SK-N-SH (cell line): ENCODE measurements around the gene TLN1. TPM values are rescaled to one million over a fixed set of nuclear protein-coding genes. Genes with fewer than 3 reads are reported as not detected.

ENCODE experiments used
- CTCF ChIA-PET: fragments of 300-600, 350-600 bp; formaldehyde crosslinking; extraction: SDS; loops from one replicate; lab custom pipeline; 2021; lab: Yijun Ruan, JAX
- POLR2A ChIA-PET: fragments of 350-600 bp; sonication (Branson Sonifier 250); formaldehyde crosslinking; extraction: SDS; loops from one replicate; lab custom pipeline; 2020; ENCODE audit warnings: antibody characterized with exemption, inconsistent platforms; lab: Yijun Ruan, JAX
- DNase-seq: peaks from one replicate; pipeline ENCODE4 v3.0.0; 2012
- H2AFZ ChIP-seq: fragments of 200-600 bp; sonication (generic); 2 replicates; pipeline ENCODE4 v1.8.1; 2016; ENCODE audit warnings: antibody characterized with exemption, mild to moderate bottlenecking, low read depth
- H3F3A ChIP-seq: fragments of 200-600 bp; sonication (generic); replicated peaks from 2 replicates; pipeline ENCODE3; 2016; ENCODE audit warnings: antibody characterized with exemption, mild to moderate bottlenecking; ENCODE audit not compliant: insufficient read depth
- H3K27ac ChIP-seq, 2 experiments: fragments of 200-500 bp in 1 of 2; fragments of 200-600 bp in 1 of 2; sonication (Bioruptor generic) in 1 of 2; sonication (generic), shearing (Covaris generic) in 1 of 2; 2 replicates each; pipeline versions ENCODE4 v1.5.1 to v1.6.1; 2014 to 2016; ENCODE audit warnings: low read depth in 2 of 2, inconsistent platforms in 1 of 2, low read length in 1 of 2, mild to moderate bottlenecking in 1 of 2, mixed read lengths in 1 of 2
- H3K27me3 ChIP-seq: fragments of 200-600 bp; sonication (generic), shearing (Covaris generic); 2 replicates; pipeline ENCODE4 v1.6.1; 2016; ENCODE audit warnings: mixed run types; ENCODE audit not compliant: insufficient read depth
- H3K36me3 ChIP-seq, 2 experiments: fragments of 200-500 bp in 1 of 2; fragments of 200-600 bp in 1 of 2; sonication (Bioruptor generic) in 1 of 2; sonication (generic) in 1 of 2; replicated peaks in 1 of 2; 2 replicates each; pipeline versions ENCODE3 to v1.5.1; 2014 to 2016; ENCODE audit warnings: low read length in 1 of 2, mild to moderate bottlenecking in 1 of 2; ENCODE audit not compliant: insufficient read depth in 2 of 2, control insufficient read depth in 1 of 2
- H3K4me1 ChIP-seq, 2 experiments: fragments of 200-500 bp in 1 of 2; fragments of 200-600 bp in 1 of 2; sonication (Bioruptor generic) in 1 of 2; sonication (generic), shearing (Covaris generic) in 1 of 2; 2 replicates each; pipeline versions ENCODE4 v1.5.1 to v1.6.1; 2014 to 2016; ENCODE audit warnings: low read depth in 1 of 2, low read length in 1 of 2, mixed run types in 1 of 2; ENCODE audit not compliant: insufficient read depth in 2 of 2, control insufficient read depth in 1 of 2
- H3K4me2 ChIP-seq: fragments of 200-600 bp; sonication (generic), shearing (Covaris generic); 2 replicates; pipeline ENCODE4 v1.6.1; 2017; ENCODE audit warnings: mixed run types
- H3K4me3 ChIP-seq, 2 experiments: fragments of 200-500 bp in 1 of 2; fragments of 200-600 bp in 1 of 2; sonication (Bioruptor generic) in 1 of 2; sonication (generic), shearing (Covaris generic) in 1 of 2; 2 replicates each; pipeline versions ENCODE4 v1.5.1 to v1.8.1; 2014 to 2016; ENCODE audit warnings: low read depth in 2 of 2, inconsistent platforms in 1 of 2, low read length in 1 of 2, mild to moderate bottlenecking in 1 of 2, mixed read lengths in 1 of 2, moderate library complexity in 1 of 2
- H3K79me2 ChIP-seq: fragments of 200-600 bp; sonication (generic); 2 replicates; pipeline ENCODE4 v1.8.1; 2017; ENCODE audit warnings: mild to moderate bottlenecking; ENCODE audit not compliant: insufficient read depth
- H3K9ac ChIP-seq: fragments of 200-600 bp; sonication (generic); 2 replicates; pipeline ENCODE4 v1.6.1; 2017; ENCODE audit warnings: mixed run types
- H3K9me2 ChIP-seq: fragments of 200-600 bp; sonication (generic); 2 replicates; pipeline ENCODE4 v1.6.1; 2017; ENCODE audit warnings: mixed run types
- H3K9me3 ChIP-seq: fragments of 200-600 bp; sonication (generic); 2 replicates; pipeline ENCODE4 v1.6.1; 2017; ENCODE audit warnings: mixed run types, mild to moderate bottlenecking, moderate library complexity
- H4K20me1 ChIP-seq: fragments of 200-600 bp; sonication (generic); 2 replicates; pipeline ENCODE4 v1.6.1; 2017; ENCODE audit warnings: mild to moderate bottlenecking, mixed run types; ENCODE audit not compliant: insufficient read depth
- FOSL2 ChIP-seq: IDR thresholded peaks from 2 replicates; pipeline ENCODE4 v1.4.0; 2012; ENCODE audit warnings: low read depth, mild to moderate bottlenecking, moderate library complexity, borderline replicate concordance
- GATA2 ChIP-seq: sonication (generic); formaldehyde crosslinking; IDR thresholded peaks from 2 replicates; pipeline ENCODE4 v1.5.0; 2020; ENCODE audit warnings: mild to moderate bottlenecking, missing genetic modification reagents
- JUND ChIP-seq: IDR thresholded peaks from 2 replicates; pipeline ENCODE4 v1.4.0; 2012
- RAD21 ChIP-seq: IDR thresholded peaks from 2 replicates; pipeline ENCODE4 v1.6.1; 2012; ENCODE audit warnings: mild to moderate bottlenecking, low read length
- RCOR1 ChIP-seq: fragments of 150-350 bp; IDR thresholded peaks from 2 replicates; pipeline ENCODE4 v1.6.1; 2017; ENCODE audit warnings: antibody characterized with exemption, low read length
- SIN3A ChIP-seq: IDR thresholded peaks from 2 replicates; pipeline ENCODE4 v1.6.1; 2012; ENCODE audit warnings: low read depth, mild to moderate bottlenecking, low read length, moderate library complexity, borderline replicate concordance
- TAF1 ChIP-seq: IDR thresholded peaks from 2 replicates; pipeline ENCODE4 v1.6.1; 2012; ENCODE audit warnings: low read depth, mild to moderate bottlenecking, low read length, moderate library complexity, borderline replicate concordance
- TEAD4 ChIP-seq: IDR thresholded peaks from 2 replicates; pipeline ENCODE4 v1.4.0; 2012; ENCODE audit warnings: mild to moderate bottlenecking, borderline replicate concordance; ENCODE audit not compliant: insufficient read depth
- YY1 ChIP-seq: IDR thresholded peaks from 2 replicates; pipeline ENCODE4 v1.4.0; 2012; ENCODE audit warnings: low read depth, mild to moderate bottlenecking
- WGBS: methylation state at CpG from one replicate; pipeline ENCODE4 v1.1.6; 2017; ENCODE audit warnings: low lambda C conversion rate; 5-methylcytosine and 5-hydroxymethylcytosine counted together
- polyA plus RNA-seq, 3 experiments: library from polyadenylated mRNA; depleted of rRNA; stranded (reverse); fragments of >200 nt; gene quantifications; 2 replicates each; pipeline ENCODE4 v1.2.3, GENCODE V29; 2012
- TF ChIP-seq, protein P1 (sequence below): IDR thresholded peaks from 2 replicates; pipeline ENCODE4 v1.4.0; 2012; ENCODE audit warnings: low read depth, borderline replicate concordance
- TF ChIP-seq, protein P2 (sequence below): fragments of 150-350 bp; IDR thresholded peaks from 2 replicates; pipeline ENCODE4 v1.6.1; 2017; ENCODE audit warnings: antibody characterized with exemption, low read length, low read depth, borderline replicate concordance

The TLN1 gene
- polyA plus RNA-seq, 1 of the 3 experiments (the other 2 are of a cell fraction) = 115 TPM

DNA sequence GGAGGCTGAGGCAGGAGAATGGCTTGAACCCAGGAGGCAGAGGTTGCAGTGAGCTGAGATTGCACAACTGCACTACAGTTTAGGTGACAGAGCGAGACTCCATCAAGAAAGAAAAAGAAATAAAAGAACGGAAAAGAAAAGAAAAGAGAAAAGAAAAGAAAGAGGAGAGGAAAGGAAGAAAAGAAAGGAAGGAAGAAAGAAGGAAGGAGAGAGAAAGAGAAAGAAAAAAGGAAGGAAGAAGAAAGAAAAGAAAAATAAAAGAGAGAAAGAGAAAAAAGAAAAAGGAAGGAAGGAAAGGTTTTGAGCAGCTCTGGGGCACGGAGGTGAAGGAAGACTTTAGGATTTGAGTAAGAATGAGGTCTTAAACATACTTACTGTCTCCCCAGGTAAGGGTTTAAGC lies 18.4 kb downstream of the TLN1 start:
- no peaks in the 10 kb centered on the region for H4K20me1 ChIP-seq
- H3F3A ChIP-seq = peaks cover 9% of the 10 kb centered on the region
- no peak for DNase-seq
- peaks cover 65 to 84% of the 10 kb centered on the region in 2 experiments for H3K36me3 ChIP-seq
- ChIA-PET POLR2A (interaction anchor here (1.1 to 1.5 kb wide), 2 partner anchors 14 to 17 kb away, joined by 3 read pairs; no protein-coding TSS in a partner anchor), CTCF (interaction anchor here (1.4 to 19.9 kb wide), 3 partner anchors 16 to 56 kb away, joined by 4 to 183 read pairs (median 68); partner anchors contain the start of genes CCDC107, CREB3, RMRP and TLN1)
- no peaks in the 10 kb centered on the region for H3K27me3 ChIP-seq
- H2AFZ ChIP-seq = no peak overlapping the region
- TF ChIP-seq GATA2 (CRISPR knock-in tag) = no peak
- no peaks in the 10 kb centered on the region for H3K4me1 ChIP-seq
- no peak overlapping the region for H3K27ac ChIP-seq
- H3K9ac ChIP-seq = no peak overlapping the region
- no peak overlapping the region for H3K4me2 ChIP-seq
- H3K4me3 ChIP-seq = no peak overlapping the region
- H3K9me3 ChIP-seq = no peaks in the 10 kb centered on the region
- no peaks in the 10 kb centered on the region; the same call in 1 of the 2 replicates for H3K79me2 ChIP-seq
- H3K9me2 ChIP-seq = no peaks in the 10 kb centered on the region
- WGBS = 80% methylated on average over 3 of the region's 3 CpGs

- Histone ChIP-seq H3K9me2 (no peaks in the 10 kb centered on the region), H3K4me1 (no peaks in the 10 kb centered on the region), H3K27ac (no peak overlapping the region), H2AFZ (no peak overlapping the region), H4K20me1 (no peaks in the 10 kb centered on the region), H3K9ac (no peak overlapping the region), H3K4me3 (no peak overlapping the region), H3K4me2 (no peak overlapping the region), H3K27me3 (no peaks in the 10 kb centered on the region), H3K79me2 (no peaks in the 10 kb centered on the region; the same call in 1 of the 2 replicates), H3K9me3 (no peaks in the 10 kb centered on the region), H3K36me3 (peaks cover 66 to 84% of the 10 kb centered on the region in 2 experiments), H3F3A (peaks cover 11% of the 10 kb centered on the region)
- 96% methylated on average over 10 of the region's 11 CpGs for WGBS
- POLR2A ChIA-PET = interaction anchor here (0.8 to 1.1 kb wide), 2 partner anchors 16 to 21 kb away, joined by 3 read pairs; no protein-coding TSS in a partner anchor
- TF ChIP-seq FOSL2 (no peak), JUND (no peak), YY1 (no peak), TEAD4 (no peak), RCOR1 (no peak), RAD21 (no peak), SIN3A (no peak), TAF1 (no peak), GATA2 (CRISPR knock-in tag) (no peak)
- TF ChIP-seq, protein P1, sequence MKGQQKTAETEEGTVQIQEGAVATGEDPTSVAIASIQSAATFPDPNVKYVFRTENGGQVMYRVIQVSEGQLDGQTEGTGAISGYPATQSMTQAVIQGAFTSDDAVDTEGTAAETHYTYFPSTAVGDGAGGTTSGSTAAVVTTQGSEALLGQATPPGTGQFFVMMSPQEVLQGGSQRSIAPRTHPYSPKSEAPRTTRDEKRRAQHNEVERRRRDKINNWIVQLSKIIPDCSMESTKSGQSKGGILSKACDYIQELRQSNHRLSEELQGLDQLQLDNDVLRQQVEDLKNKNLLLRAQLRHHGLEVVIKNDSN = no peak
- TF ChIP-seq, protein P2, sequence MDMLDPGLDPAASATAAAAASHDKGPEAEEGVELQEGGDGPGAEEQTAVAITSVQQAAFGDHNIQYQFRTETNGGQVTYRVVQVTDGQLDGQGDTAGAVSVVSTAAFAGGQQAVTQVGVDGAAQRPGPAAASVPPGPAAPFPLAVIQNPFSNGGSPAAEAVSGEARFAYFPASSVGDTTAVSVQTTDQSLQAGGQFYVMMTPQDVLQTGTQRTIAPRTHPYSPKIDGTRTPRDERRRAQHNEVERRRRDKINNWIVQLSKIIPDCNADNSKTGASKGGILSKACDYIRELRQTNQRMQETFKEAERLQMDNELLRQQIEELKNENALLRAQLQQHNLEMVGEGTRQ = no peak
- no peak for DNase-seq
- CTCF ChIA-PET = interaction anchor here (0.7 to 19.9 kb wide), 5 partner anchors 17 to 113 kb away, joined by 3 to 183 read pairs (median 4); partner anchors contain the start of genes CCDC107, CREB3, RMRP and TLN1
Measured at GRCh38 chr9:35712762-35713400, 19.1 kb downstream of the TLN1 start.
